ENCODE measurements around the gene TOX3. TPM values are rescaled to one million over a fixed set of nuclear protein-coding genes. Genes with fewer than 3 reads are reported as not detected.
A peak's percentile ranks its signal among the peaks of the same experiment; 100 is the strongest.

TOX3 gene
- total and polyA plus RNA-seq, 2 of the 13 experiments (the other 11 are each of a cell fraction or from before 2014, with no cell fraction given) = 14.5 to 98.6 TPM

- Histone ChIP-seq H3K4me1 (ENCODE audit: insufficient read depth, low read length) (peaks cover 64% of the 10 kb centered on the region), H3K36me3 (replicated peaks in 1 of 2; ENCODE audit: control insufficient read depth in 1 of 2, insufficient read depth in 2 of 2, low read length in 2 of 2) (peaks cover 3 to 31% of the 10 kb centered on the region in 2 experiments), H4K20me1 (ENCODE audit: insufficient read depth, low read length) (no peaks in the 10 kb centered on the region; the same call in 1 of the 2 replicates), H3K9ac (ENCODE audit: insufficient read depth, low read depth, low read length) (peak overlapping the region; percentile 27; the same call in 1 of the 2 replicates), H3K4me3 (replicated peaks in 1 of 3; ENCODE audit: insufficient read depth in 1 of 3, low read depth in 2 of 3, low read length in 3 of 3) (no peak overlapping the region; a peak in 1 of 6 replicates), H2AFZ (ENCODE audit: low read length) (no peak overlapping the region), H3K4me2 (ENCODE audit: low read depth, low read length) (peak overlapping the region; percentile 28), H3K27me3 (ENCODE audit: control insufficient read depth in 1 of 2, insufficient read depth in 2 of 2, low read length in 2 of 2) (no peaks in the 10 kb centered on the region), H3K79me2 (ENCODE audit: insufficient read depth, low read length) (peaks cover 22% of the 10 kb centered on the region), H3K9me3 (ENCODE audit: low read length) (no peaks in the 10 kb centered on the region), H3K27ac (ENCODE audit: extremely low read length, insufficient read depth, low read length) (peak overlapping the region; percentile 73)
- 45% methylated on average over 3 of the region's 3 CpGs for WGBS (ENCODE audit: low lambda C conversion rate)
- intact Hi-C loops (cut with micrococcal nuclease; ENCODE audit: unreplicated experiment) (loop anchor here (1.0 to 5.0 kb wide), 3 partner anchors 36 to 91 kb away; partner anchors contain the start of gene TOX3), in situ Hi-C loops (cut with HindIII; ENCODE audit: extremely low pct_ligation_motif_present, low pct_unique_long_range_greater_than_20kb) (loop anchor here (5.0 kb wide), 2 partner anchors 36 to 91 kb away; partner anchors contain the start of gene TOX3)
- DNase-seq (ENCODE audit: low spot score) (peak; percentile 95), FAIRE-seq (peak; percentile 34), ATAC-seq (peak; percentile 92)
- POLR2A ChIA-PET = interaction anchor here (1.0 to 1.9 kb wide), 3 partner anchors 32 to 41 kb away, joined by 3 to 6 read pairs (median 3); no protein-coding TSS in a partner anchor
- CTCF ChIA-PET (ENCODE audit: low intra/inter-chr PET ratio, low total read pairs) = no interaction called here
- no TSS peak for BruUV-seq (replicated peaks)
- TF ChIP-seq TERF1 (CRISPR knock-in tag; IDR thresholded peaks at IDR 0.05) (no peak), ZHX1 (CRISPR knock-in tag; IDR thresholded peaks at IDR 0.05; ENCODE audit: low read depth) (no peak), ATF6 (CRISPR knock-in tag; conservative IDR thresholded peaks at IDR 0.05) (no peak), KDM5A (IDR thresholded peaks at IDR 0.05; ENCODE audit: borderline replicate concordance, low read length) (no peak), ZNF292 (CRISPR knock-in tag; IDR thresholded peaks at IDR 0.05; ENCODE audit: borderline replicate concordance, low read depth) (no peak), ZNF562 (CRISPR knock-in tag; IDR thresholded peaks at IDR 0.05; ENCODE audit: borderline replicate concordance) (no peak), IRF2 (CRISPR knock-in tag; IDR thresholded peaks at IDR 0.05) (0 out of 2 replicates have a peak, but pooled peaks have one; percentile 47), HOXA5 (CRISPR knock-in tag; IDR thresholded peaks at IDR 0.05) (no peak), HNF4G (IDR thresholded peaks at IDR 0.05; ENCODE audit: borderline replicate concordance, low read depth, low read length) (no peak), HNF4G (CRISPR knock-in tag; IDR thresholded peaks at IDR 0.05; ENCODE audit: borderline replicate concordance, low read depth) (no peak), RCOR2 (CRISPR knock-in tag; IDR thresholded peaks at IDR 0.05) (peak; percentile 65; the same call in 1 of the 2 replicates), ZSCAN31 (CRISPR knock-in tag; IDR thresholded peaks at IDR 0.05; ENCODE audit: low read depth) (no peak), E2F1 (CRISPR knock-in tag; IDR thresholded peaks at IDR 0.05) (no peak), ZNF513 (CRISPR knock-in tag; conservative IDR thresholded peaks at IDR 0.05) (no peak), RARA (CRISPR knock-in tag; IDR thresholded peaks at IDR 0.05) (peak; percentile 57)
Observed at GRCh38 chr16:52456368-52456767, 90.6 kb downstream of the TOX3 start.
